ENCODE results near the gene DNASE2B. TPM values are rescaled to one million over a fixed set of nuclear protein-coding genes. Genes with fewer than 3 reads are reported as not detected.

Gene DNASE2B
- total RNA-seq, 1 experiment from 2014 or later: not detected

DNA sequence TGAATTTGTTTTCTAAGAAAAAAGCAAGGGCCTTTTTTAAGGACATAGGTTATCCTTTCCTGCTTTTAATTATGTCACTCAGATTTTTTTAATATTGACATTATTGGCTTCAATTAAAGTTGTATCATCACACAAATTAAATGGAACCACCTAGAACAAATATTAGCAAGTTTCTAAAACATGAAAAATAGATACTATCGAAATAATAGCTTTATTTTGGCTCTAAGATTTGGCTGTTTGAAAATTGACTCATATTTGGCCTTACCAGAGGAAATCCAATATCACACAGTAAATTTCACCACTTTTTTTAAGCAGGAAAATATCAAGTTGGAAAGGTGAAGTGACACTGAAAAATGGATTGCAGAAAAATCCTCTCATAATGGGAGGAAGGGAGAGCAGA is 9.2 kb downstream of the DNASE2B start:
- no peak for DNase-seq (ENCODE audit: low spot score)
- in situ Hi-C loops (cut with HindIII; ENCODE audit: low sequenced_read_pairs): no loop called here

- DNase-seq (ENCODE audit: low spot score): no peak
- in situ Hi-C loops (cut with HindIII; ENCODE audit: low sequenced_read_pairs): no loop called here
Measured at GRCh38 chr1:84407958-84408422, 9.7 kb downstream of the DNASE2B start.

DNA sequence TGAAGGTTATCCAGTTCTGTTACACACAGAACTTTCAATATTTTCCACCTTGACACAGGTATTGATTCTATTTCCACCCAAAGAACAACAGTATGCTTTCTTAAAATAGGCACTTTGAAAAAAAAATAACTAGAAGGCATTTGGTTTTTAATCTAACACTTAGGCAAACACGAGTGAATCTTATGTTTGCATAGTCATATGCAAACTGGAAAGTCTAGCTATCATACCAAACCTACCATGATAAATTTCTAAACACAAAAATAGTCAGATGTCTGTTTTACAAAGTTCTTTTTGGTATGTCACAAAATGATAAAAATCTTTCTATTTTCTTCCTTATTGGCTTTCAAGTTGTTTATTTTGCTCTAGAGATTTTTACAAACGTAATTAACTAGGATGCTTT is 11.6 kb downstream of the DNASE2B start:
- in situ Hi-C loops (cut with HindIII; ENCODE audit: low sequenced_read_pairs): no loop called here
- no peak for DNase-seq (ENCODE audit: low spot score)

DNA sequence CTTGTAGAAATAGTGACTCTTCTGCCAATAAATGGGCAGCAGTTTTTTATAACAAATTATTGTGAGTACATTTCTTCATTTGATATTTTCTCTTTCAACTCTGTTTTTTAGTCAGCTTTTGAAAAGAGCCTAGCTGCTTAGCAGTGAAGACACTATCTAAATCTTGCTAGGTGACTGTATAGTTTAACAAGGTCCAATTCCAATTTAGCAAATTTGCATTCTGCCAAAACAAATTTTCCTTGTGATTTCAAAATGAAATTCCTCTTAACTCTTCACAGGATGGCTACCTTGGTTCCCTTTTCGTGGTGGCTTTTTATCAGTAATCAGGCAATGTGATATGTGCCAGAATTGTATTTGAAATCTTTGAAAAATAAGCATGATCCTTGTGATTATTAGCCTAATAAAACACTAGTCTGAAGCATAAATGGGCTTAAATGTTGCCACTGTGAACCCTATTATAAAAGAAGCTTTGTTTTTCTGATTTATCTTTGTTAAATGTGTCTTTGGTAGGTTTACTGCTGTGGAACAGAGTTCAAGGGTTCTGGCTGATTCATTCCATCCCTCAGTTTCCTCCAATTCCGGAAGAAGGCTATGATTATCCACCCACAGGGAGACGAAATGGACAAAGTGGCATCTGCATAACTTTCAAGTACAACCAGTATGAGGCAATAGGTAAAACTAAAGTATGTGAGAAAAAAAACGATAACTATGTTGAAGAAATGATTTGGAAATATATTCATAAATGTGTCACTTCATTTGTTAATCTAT is 12.2 kb downstream of the DNASE2B start:
- DNase-seq (ENCODE audit: low spot score): no peak

GRCh38 chr1:84412316-84412942 is 14.1 kb downstream of the DNASE2B start:
- no peak for DNase-seq (ENCODE audit: low spot score)
- in situ Hi-C loops (cut with HindIII; ENCODE audit: low sequenced_read_pairs): no loop called here

More for the DNA sequence above, 12.2 kb downstream of the DNASE2B start:
- in situ Hi-C loops (cut with HindIII; ENCODE audit: low sequenced_read_pairs): no loop called here

DNA sequence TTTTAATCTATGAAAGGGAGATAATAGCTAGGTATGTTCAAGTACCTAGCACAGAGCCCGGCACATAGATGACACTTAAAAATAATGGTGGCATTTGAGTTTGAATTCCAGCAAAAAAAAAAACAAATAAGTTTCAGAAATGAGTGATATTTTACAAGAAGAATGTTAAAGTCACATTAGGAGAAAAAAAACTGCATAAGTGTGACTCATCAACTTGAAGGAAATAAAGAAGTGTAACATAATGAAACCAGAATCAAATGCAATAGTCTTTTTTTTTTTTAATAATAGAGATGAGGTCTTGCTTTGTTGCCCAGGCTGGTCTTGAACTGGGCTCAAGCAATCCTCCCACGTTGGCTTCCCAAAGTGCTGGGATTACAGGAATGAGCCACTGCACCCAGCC is 17.1 kb downstream of the DNASE2B start:
- no peak for DNase-seq (ENCODE audit: low spot score)
- in situ Hi-C loops (cut with HindIII; ENCODE audit: low sequenced_read_pairs): no loop called here

GRCh38 chr1:84422909-84423308 is 24.6 kb downstream of the DNASE2B start:
- in situ Hi-C loops (cut with HindIII; ENCODE audit: low sequenced_read_pairs): no loop called here
- DNase-seq (ENCODE audit: low spot score): no peak

DNA sequence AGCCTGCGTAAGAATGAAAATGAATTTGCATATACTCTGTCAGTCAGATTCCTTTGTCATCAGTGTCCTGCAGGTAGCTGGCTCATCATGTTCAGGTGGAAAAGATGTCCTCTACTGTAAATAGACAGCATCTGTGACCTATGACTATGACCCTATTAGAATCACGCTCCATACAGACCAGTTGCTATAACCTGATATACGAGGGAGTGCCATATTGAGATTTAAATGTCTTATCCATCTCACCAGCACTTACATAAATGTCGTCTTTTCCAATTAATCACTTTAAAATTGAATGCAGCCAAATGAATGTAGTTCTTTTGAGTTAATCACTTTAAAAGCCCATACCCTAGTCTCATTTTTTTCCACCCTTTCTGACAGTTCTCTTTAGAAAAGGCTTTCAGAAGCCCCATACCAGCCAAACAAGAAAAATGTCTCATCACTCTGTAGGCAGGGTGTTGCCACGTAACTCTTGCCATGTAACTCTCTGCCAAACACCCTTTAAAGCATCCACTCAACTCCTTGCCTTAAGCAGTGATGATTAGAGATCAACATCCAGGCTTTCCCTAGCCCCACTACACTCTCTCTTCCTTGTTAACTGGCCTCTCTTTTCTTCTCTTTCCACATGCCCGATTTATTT is 26.3 kb downstream of the DNASE2B start:
- DNase-seq (ENCODE audit: low spot score): no peak
- in situ Hi-C loops (cut with HindIII; ENCODE audit: low sequenced_read_pairs): no loop called here

DNA sequence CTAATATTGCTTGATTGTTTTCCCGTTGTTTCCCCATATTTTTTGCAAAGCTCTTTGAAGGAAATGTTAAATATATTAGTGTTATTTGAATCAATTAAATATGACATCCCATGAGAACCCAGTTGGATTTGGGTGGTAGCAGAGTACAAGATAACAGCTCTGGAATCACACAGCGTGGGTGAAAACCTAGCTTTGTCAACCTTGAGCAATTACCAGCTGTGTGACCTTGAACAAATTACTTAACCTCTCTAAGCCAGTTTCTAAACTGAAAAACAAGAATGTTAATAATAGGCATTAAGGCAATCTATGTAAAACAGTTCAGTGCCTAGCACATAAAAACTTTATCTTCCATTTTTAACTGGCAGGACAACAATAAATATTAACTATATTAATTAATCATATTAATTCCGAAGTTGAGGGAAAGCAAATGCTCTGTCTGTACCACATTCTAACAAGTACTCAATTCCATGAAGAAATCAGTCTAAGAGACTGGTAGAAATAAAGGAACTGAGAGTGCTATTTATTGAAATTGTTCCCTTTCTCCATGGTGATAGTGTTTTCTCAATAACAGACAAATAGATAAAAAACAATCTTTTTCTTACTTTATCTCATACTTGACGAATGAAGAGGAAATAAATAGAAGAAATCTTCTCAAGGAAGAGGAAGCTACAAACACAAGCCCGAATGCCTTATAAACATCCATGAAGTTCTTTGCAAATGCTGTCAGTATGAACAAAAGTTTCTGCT is 27.0 kb downstream of the DNASE2B start:
- DNase-seq (ENCODE audit: low spot score): no peak
- in situ Hi-C loops (cut with HindIII; ENCODE audit: low sequenced_read_pairs): no loop called here

DNA sequence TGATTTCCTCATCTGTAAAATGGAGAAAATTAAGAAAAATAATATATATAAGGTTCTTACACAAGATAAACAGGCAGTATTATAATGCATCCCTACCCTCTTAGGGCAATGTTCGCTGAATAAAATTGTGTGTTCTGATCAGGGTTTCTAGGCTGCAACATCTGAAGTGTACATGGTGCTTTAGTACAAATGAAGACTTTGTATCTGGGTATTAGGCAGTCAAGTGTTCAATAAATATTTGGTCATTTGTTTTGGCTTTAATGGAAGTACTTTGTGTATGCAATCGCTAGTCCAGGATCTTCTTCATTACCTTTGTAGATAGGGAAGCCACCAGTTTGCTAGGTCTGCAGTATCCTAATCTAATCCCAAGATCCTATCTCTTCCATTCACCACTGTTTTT is 28.1 kb downstream of the DNASE2B start:
- in situ Hi-C loops (cut with HindIII; ENCODE audit: low sequenced_read_pairs): no loop called here
- no peak for DNase-seq (ENCODE audit: low spot score)

GRCh38 chr1:84427250-84428188 is 29.2 kb downstream of the DNASE2B start:
- in situ Hi-C loops (cut with HindIII; ENCODE audit: low sequenced_read_pairs): no loop called here
- DNase-seq (ENCODE audit: low spot score): no peak

GRCh38 chr1:84428235-84428634 is 30.0 kb downstream of the DNASE2B start:
- DNase-seq (ENCODE audit: low spot score): no peak
- in situ Hi-C loops (cut with HindIII; ENCODE audit: low sequenced_read_pairs): no loop called here

DNA sequence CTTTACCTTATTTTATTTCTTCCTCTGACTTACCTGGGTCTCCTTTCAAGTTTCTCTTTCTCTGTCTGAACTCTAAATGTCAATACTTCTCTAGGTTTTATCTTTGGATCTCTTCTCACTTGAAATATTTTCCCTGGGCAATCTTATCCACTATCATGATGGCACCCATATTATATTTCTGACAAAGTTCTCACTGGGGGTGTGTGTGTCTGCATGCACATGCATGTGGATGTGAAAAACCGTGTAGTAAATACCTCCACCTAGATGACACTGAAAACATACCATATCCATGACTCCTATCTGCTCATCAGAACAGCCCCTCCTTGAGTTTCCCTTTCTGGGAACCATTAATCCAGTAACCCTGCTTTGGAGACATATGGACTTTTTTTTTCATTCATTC is 30.9 kb downstream of the DNASE2B start:
- in situ Hi-C loops (cut with HindIII; ENCODE audit: low sequenced_read_pairs): no loop called here
- DNase-seq (ENCODE audit: low spot score): no peak

- in situ Hi-C loops (cut with HindIII; ENCODE audit: low sequenced_read_pairs): no loop called here
Measured at GRCh38 chr1:84430546-84430945, 32.3 kb downstream of the DNASE2B start.

DNA sequence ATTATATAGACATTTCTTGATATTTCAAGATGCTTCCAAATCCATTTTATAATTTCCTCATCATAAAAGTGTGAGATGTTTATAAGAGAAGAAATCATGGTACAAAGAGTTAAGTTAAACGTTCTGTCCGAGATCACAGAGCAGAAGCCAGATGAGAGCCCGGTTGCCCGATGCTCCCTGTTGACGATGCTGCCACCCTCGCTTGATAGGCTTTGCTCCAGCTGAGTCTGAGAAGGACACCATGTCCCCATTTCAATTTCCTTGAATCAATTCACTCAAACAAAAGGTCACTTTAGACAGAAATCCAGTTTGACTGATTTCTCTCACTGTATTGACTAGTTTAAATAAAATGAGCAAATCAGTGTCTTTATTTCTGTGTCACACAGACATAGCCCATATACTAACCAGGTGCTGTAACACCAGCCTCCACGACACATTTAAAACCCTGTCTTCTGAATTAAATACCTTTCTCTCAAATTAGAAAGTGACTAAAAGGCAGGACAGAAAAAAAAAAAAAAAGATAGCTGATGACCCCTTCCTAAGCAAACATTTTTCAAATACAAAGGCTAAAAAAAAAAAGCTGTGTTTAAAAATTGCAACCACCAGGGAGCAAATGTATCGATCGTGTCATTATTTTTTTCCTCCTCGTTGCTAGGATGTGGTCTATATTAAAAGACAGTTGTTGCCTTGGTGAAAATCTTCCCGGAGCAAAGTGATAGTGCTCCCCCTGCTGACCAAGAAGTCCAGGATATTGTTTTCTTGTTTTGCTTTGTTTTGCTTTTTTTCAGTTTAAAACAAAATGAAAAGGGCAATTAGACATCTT is 35.2 kb downstream of the DNASE2B start:
- DNase-seq (ENCODE audit: low spot score): peak; percentile 82
- in situ Hi-C loops (cut with HindIII; ENCODE audit: low sequenced_read_pairs): no loop called here

More at GRCh38 chr1:84430546-84430945, 32.3 kb downstream of the DNASE2B start:
- DNase-seq (ENCODE audit: low spot score): no peak

DNA sequence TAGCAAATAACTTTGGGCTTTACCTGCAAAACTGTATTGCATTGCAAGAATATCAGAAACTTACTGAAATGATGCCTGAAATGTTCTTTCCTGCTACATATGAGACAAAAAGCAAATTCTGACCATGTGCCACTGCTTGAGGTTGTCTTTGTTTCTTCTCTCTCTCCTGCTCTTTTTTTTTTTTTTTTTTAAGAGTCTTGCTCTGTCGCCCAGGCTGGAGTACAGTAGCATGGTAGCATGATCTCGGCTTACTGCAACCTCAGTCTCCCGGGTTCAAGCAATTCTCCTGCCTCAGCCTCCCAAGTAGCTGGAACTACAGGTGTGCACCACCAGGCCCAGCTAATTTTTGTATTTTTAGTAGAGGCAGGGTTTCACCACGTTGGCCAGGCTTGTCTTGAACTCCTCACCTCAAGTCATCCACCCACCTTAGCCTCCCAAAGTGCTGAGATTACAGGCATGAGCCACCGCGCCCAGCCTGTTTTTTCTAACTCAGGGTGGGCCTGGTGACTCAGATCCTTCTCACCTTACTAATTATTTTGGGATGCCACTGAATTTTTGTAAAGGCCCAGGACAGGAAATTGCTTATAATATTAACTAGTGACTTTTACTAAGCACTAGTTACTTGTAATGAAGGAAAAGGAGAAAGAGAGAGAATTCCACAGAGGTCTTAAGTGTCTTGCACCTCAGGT is 35.9 kb downstream of the DNASE2B start:
- in situ Hi-C loops (cut with HindIII; ENCODE audit: low sequenced_read_pairs): no loop called here
- DNase-seq (ENCODE audit: low spot score): no peak

GRCh38 chr1:84434801-84435549 is 36.7 kb downstream of the DNASE2B start:
- in situ Hi-C loops (cut with HindIII; ENCODE audit: low sequenced_read_pairs): no loop called here
- DNase-seq (ENCODE audit: low spot score): no peak
